Measurements from ENCODE around the gene HMGCLL1. TPM values are rescaled to one million over a fixed set of nuclear protein-coding genes. Genes with fewer than 3 reads are reported as not detected.

HMGCLL1 gene
- total and polyA plus RNA-seq, 4 donors: 0.24 to 0.93 (median 0.66) TPM

- Histone ChIP-seq H3K36me3 (ENCODE audit: control insufficient read depth in 4 of 4, insufficient read depth in 3 of 4, low read depth in 1 of 4, low read length in 3 of 4) (no peaks in the 10 kb centered on the region), H3K9ac (ENCODE audit: low read depth in 1 of 2, low read length in 2 of 2) (no peak overlapping the region), H3K27me3 (ENCODE audit: control insufficient read depth in 4 of 4, insufficient read depth in 4 of 4, low read length in 3 of 4) (peaks cover 0 to 2% (median 0%) of the 10 kb centered on the region in 4 donors), H3K4me1 (ENCODE audit: control insufficient read depth in 4 of 4, insufficient read depth in 4 of 4, low read length in 3 of 4) (no peaks in the 10 kb centered on the region), H3K4me3 (ENCODE audit: low read depth in 1 of 3, low read length in 3 of 3) (no peak overlapping the region), H3K9me3 (ENCODE audit: control insufficient read depth in 4 of 4, low read length in 3 of 4) (no peaks in the 10 kb centered on the region), H3K27ac (ENCODE audit: low read depth in 1 of 2, low read length in 2 of 2) (no peak overlapping the region)
- no peak for DNase-seq (ENCODE audit: low spot score)
- TF ChIP-seq FOXA2 (IDR thresholded peaks at IDR 0.05) (no peak), SP1 (IDR thresholded peaks at IDR 0.05) (no peak), RAD21 (IDR thresholded peaks at IDR 0.05) (no peak), HNF4G (IDR thresholded peaks at IDR 0.05) (no peak)
- TF ChIP-seq, protein P1, sequence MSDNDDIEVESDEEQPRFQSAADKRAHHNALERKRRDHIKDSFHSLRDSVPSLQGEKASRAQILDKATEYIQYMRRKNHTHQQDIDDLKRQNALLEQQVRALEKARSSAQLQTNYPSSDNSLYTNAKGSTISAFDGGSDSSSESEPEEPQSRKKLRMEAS (IDR thresholded peaks at IDR 0.05): no peak
These were observed 5.8 kb upstream of the HMGCLL1 start for GRCh38 chr6:55584654-55585354.

DNA sequence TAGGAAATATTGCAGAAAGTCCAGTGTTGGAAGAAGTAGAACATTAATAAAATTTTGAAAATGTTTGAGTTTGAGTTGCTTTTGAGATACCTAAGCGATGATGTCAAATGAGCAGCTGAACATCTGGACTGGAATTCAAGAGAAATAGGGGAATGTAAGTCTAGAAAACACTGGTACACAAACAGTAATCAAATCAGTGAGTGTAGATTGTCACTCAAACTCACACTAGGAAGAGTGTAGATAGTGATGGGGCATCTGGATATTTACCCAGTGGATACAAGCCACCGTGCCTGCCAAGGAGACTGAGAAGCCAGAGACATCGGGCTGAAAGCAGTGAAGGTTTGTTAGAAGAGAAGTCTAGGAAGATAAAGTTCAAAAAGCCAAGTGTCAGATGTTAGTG is 2.2 kb downstream of the HMGCLL1 start:
- no peaks in the 10 kb centered on the region for H3K9me3 ChIP-seq (ENCODE audit: control insufficient read depth in 4 of 4, low read length in 3 of 4)
- no peaks in the 10 kb centered on the region for H3K36me3 ChIP-seq (ENCODE audit: control insufficient read depth in 4 of 4, insufficient read depth in 3 of 4, low read depth in 1 of 4, low read length in 3 of 4)
- peaks cover 0 to 8% (median 0%) of the 10 kb centered on the region in 4 donors for H3K27me3 ChIP-seq (ENCODE audit: control insufficient read depth in 4 of 4, insufficient read depth in 4 of 4, low read length in 3 of 4)
- H3K4me1 ChIP-seq (ENCODE audit: control insufficient read depth in 4 of 4, insufficient read depth in 4 of 4, low read length in 3 of 4): no peaks in the 10 kb centered on the region
- WGBS: 34% methylated on average over 3 of the region's 3 CpGs
- DNase-seq (ENCODE audit: low spot score): no peak
- H3K9ac ChIP-seq (ENCODE audit: low read depth in 1 of 2, low read length in 2 of 2): no peak overlapping the region
- TF ChIP-seq JUND (IDR thresholded peaks at IDR 0.05) (no peak), REST (IDR thresholded peaks at IDR 0.05) (no peak), FOXA1 (IDR thresholded peaks at IDR 0.05) (no peak), GABPA (IDR thresholded peaks at IDR 0.05 in 1 of 2, conservative IDR thresholded peaks at IDR 0.05 in 1 of 2) (no peak), YY1 (IDR thresholded peaks at IDR 0.05) (no peak)
- TF ChIP-seq, protein P1 (IDR thresholded peaks at IDR 0.05): no peak
- TF ChIP-seq, protein P2, sequence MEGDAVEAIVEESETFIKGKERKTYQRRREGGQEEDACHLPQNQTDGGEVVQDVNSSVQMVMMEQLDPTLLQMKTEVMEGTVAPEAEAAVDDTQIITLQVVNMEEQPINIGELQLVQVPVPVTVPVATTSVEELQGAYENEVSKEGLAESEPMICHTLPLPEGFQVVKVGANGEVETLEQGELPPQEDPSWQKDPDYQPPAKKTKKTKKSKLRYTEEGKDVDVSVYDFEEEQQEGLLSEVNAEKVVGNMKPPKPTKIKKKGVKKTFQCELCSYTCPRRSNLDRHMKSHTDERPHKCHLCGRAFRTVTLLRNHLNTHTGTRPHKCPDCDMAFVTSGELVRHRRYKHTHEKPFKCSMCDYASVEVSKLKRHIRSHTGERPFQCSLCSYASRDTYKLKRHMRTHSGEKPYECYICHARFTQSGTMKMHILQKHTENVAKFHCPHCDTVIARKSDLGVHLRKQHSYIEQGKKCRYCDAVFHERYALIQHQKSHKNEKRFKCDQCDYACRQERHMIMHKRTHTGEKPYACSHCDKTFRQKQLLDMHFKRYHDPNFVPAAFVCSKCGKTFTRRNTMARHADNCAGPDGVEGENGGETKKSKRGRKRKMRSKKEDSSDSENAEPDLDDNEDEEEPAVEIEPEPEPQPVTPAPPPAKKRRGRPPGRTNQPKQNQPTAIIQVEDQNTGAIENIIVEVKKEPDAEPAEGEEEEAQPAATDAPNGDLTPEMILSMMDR (IDR thresholded peaks at IDR 0.05; ENCODE audit: low read depth, low read length, missing input control): no peak
- TF ChIP-seq, protein P3, sequence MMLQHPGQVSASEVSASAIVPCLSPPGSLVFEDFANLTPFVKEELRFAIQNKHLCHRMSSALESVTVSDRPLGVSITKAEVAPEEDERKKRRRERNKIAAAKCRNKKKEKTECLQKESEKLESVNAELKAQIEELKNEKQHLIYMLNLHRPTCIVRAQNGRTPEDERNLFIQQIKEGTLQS (IDR thresholded peaks at IDR 0.05): no peak
- no peak overlapping the region for H3K27ac ChIP-seq (ENCODE audit: low read depth in 1 of 2, low read length in 2 of 2)
- H3K4me3 ChIP-seq (ENCODE audit: low read depth in 1 of 3, low read length in 3 of 3): no peak overlapping the region
